DND-41 (cell line): ENCODE measurements around the gene FHAD1.
"Not testable (repeated sequence)": the region's sequence is repeated elsewhere in the genome, so short reads cannot be mapped to it uniquely, and the experiment has no call there.

Experiments used
- ATAC-seq: fragments of 200-7000 bp; cut with Tn5 transposase; 3 replicates; pipeline ENCODE4 v1.9.1; 2021; ENCODE audit warnings: low read depth; ENCODE audit not compliant: insufficient read depth
- DNase-seq: peaks from one replicate; pipeline ENCODE4 v3.0.0-alpha.2; 2020
- H2AFZ ChIP-seq: 2 replicates; pipeline ENCODE4 v1.6.0; 2012; ENCODE audit warnings: low read depth, low read length
- H3K27ac ChIP-seq: 2 replicates; pipeline ENCODE4 v1.5.1; 2012; ENCODE audit warnings: low read length, inconsistent platforms
- H3K27me3 ChIP-seq: fragments of 200-600 bp; sonication (generic); 2 replicates; pipeline ENCODE4 v1.6.0; 2012; ENCODE audit warnings: low read length, mild to moderate bottlenecking, inconsistent platforms; ENCODE audit not compliant: insufficient read depth, poor library complexity
- H3K36me3 ChIP-seq: 2 replicates; pipeline ENCODE4 v1.5.1; 2012; ENCODE audit warnings: low read length, inconsistent platforms; ENCODE audit not compliant: insufficient read depth
- H3K4me1 ChIP-seq: 2 replicates; pipeline ENCODE4 v1.5.1; 2012; ENCODE audit warnings: mild to moderate bottlenecking, low read length; ENCODE audit not compliant: insufficient read depth
- H3K4me2 ChIP-seq: 2 replicates; pipeline ENCODE4 v1.6.0; 2012; ENCODE audit warnings: mild to moderate bottlenecking, moderate library complexity, low read length, inconsistent platforms; ENCODE audit not compliant: insufficient read depth
- H3K4me3 ChIP-seq, 2 experiments: fragments of 200-600 bp in 1 of 2; shearing (Covaris generic) in 1 of 2; 2 replicates each; pipeline ENCODE4 v1.5.1; 2012 to 2016; ENCODE audit warnings: inconsistent platforms in 2 of 2, low read length in 2 of 2, mild to moderate bottlenecking in 2 of 2, low read depth in 1 of 2, moderate library complexity in 1 of 2
- H3K79me2 ChIP-seq: 2 replicates; pipeline ENCODE4 v1.6.0; 2012; ENCODE audit warnings: low read length, inconsistent platforms; ENCODE audit not compliant: insufficient read depth
- H3K9ac ChIP-seq: 2 replicates; pipeline ENCODE4 v1.6.0; 2012; ENCODE audit warnings: low read depth, mild to moderate bottlenecking, inconsistent platforms, low read length, moderate library complexity
- H3K9me3 ChIP-seq: 2 replicates; pipeline ENCODE4 v1.5.1; 2012; ENCODE audit warnings: low read length, moderate library complexity, mild to moderate bottlenecking, inconsistent platforms; ENCODE audit not compliant: insufficient read depth, severe bottlenecking
- H4K20me1 ChIP-seq: 2 replicates; pipeline ENCODE4 v1.6.0; 2012; ENCODE audit warnings: low read length; ENCODE audit not compliant: insufficient read depth
- EZH2 ChIP-seq: IDR thresholded peaks from 3 replicates; pipeline ENCODE4 v1.6.1; 2012; ENCODE audit warnings: borderline replicate concordance, low read depth, mild to moderate bottlenecking, moderate library complexity, low read length, inconsistent platforms; ENCODE audit not compliant: severe bottlenecking
- TF ChIP-seq, protein P1 (sequence below): IDR thresholded peaks from 2 replicates; pipeline ENCODE4 v1.5.1; 2012; ENCODE audit warnings: borderline replicate concordance, low read length, moderate library complexity, mild to moderate bottlenecking; ENCODE audit not compliant: poor library complexity, severe bottlenecking; ENCODE audit errors: extremely low read depth

FHAD1 gene

DNA sequence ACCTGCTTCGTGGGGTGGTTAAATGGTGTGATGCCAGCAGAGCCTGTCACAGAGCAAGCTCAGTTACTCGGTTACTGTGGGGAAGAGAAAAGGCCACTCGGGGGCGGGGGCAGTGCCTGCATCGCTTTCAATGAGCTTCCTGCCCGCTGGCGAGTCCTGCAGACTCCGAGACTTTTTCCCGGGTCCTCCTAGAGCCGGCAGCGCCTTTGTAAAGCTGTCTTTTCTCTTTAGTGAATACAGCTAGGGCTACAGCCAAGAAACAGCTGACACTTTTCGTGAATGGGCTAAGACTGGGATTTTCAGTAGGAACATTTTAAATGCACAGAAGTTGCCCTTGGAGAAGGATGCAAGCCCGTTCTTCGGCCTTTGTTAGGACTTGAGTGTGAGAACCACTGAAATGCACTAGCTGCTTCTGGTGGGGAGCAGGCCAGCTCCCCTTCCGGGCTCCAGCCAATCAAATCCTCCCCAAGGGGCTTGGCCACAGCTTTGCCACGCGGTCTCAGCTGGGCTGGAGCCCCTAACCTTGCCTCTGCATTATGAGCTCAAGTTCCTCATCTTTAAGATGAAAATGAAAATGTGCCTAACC, 139.2 kb downstream of the FHAD1 start:
- Histone ChIP-seq H3K9me3 (no peaks in the 10 kb centered on the region), H3K27me3 (peaks cover 3% of the 10 kb centered on the region), H2AFZ (no peak overlapping the region), H4K20me1 (0 out of 2 replicates have a peak, but pooled peaks cover 3% of the 10 kb centered on the region), H3K79me2 (no peaks in the 10 kb centered on the region), H3K4me1 (no peaks in the 10 kb centered on the region), H3K36me3 (no peaks in the 10 kb centered on the region), H3K4me3 (no peak overlapping the region), H3K9ac (no peak overlapping the region), H3K4me2 (no peak overlapping the region), H3K27ac (no peak overlapping the region)
- ATAC-seq (no peak), DNase-seq (no peak)
- TF ChIP-seq, protein P1, sequence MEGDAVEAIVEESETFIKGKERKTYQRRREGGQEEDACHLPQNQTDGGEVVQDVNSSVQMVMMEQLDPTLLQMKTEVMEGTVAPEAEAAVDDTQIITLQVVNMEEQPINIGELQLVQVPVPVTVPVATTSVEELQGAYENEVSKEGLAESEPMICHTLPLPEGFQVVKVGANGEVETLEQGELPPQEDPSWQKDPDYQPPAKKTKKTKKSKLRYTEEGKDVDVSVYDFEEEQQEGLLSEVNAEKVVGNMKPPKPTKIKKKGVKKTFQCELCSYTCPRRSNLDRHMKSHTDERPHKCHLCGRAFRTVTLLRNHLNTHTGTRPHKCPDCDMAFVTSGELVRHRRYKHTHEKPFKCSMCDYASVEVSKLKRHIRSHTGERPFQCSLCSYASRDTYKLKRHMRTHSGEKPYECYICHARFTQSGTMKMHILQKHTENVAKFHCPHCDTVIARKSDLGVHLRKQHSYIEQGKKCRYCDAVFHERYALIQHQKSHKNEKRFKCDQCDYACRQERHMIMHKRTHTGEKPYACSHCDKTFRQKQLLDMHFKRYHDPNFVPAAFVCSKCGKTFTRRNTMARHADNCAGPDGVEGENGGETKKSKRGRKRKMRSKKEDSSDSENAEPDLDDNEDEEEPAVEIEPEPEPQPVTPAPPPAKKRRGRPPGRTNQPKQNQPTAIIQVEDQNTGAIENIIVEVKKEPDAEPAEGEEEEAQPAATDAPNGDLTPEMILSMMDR, result no peak
- no peak for TF ChIP-seq EZH2

DNA sequence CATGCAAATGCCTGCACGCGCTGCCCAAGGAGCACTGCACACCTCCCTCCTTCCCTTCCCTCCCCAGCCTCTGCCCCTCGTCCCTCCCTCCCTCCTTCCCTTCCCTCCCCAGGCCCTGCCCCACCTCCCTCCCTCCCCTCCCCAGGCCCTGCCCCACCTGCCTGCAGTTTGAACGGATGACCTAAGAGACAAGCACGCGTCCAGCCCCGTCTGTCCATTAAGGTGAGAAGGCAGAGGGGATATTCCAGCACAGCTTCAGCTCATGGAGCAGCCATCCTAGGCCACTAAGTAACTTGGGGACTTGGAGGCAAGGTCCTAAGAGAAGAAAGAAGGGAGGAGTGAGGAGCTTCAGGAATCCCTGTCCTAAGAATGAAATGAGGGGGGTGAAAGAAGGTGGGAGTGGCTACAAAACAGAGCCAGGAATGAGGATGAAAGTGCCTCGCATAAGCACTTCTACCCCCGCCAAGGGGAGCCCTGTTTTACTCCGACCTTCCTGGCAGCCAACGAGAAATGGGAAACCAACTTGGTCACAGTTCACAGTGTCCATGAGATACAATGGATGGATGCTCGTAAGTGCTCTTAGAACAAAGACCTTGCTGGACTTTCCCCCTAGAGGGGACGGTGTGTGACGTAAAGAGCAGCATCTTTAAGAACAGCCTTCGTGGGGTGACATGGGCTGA, 141.3 kb downstream of the FHAD1 start:
- DNase-seq (no peak), ATAC-seq (no peak)
- H3K27ac ChIP-seq, result no peak overlapping the region
- peaks cover 3% of the 10 kb centered on the region for H3K27me3 ChIP-seq
- no peak overlapping the region for H3K9ac ChIP-seq
- H3K4me1 ChIP-seq, result no peaks in the 10 kb centered on the region
- no peak overlapping the region for H2AFZ ChIP-seq
- TF ChIP-seq, protein P1, result no peak
- no peak for TF ChIP-seq EZH2
- no peaks in the 10 kb centered on the region for H3K36me3 ChIP-seq
- no peaks in the 10 kb centered on the region for H3K79me2 ChIP-seq
- H3K4me2 ChIP-seq, result no peak overlapping the region
- 0 out of 2 replicates have a peak, but pooled peaks cover 3% of the 10 kb centered on the region for H4K20me1 ChIP-seq
- no peak overlapping the region for H3K4me3 ChIP-seq
- H3K9me3 ChIP-seq, result no peaks in the 10 kb centered on the region

GRCh38 chr1:15389828-15390227, 142.8 kb downstream of the FHAD1 start:
- H2AFZ ChIP-seq, H3K27ac ChIP-seq, H3K27me3 ChIP-seq, H3K4me3 ChIP-seq, H3K9ac ChIP-seq, H3K4me2 ChIP-seq, H3K36me3 ChIP-seq, ATAC-seq, DNase-seq, H4K20me1 ChIP-seq, H3K79me2 ChIP-seq, H3K4me1 ChIP-seq, H3K9me3 ChIP-seq: not testable (repeated sequence)

- no peak overlapping the region for H3K27ac ChIP-seq
- H4K20me1 ChIP-seq, result 0 out of 2 replicates have a peak, but pooled peaks cover 3% of the 10 kb centered on the region
- no peaks in the 10 kb centered on the region for H3K9me3 ChIP-seq
- no peaks in the 10 kb centered on the region for H3K4me1 ChIP-seq
- no peak overlapping the region for H3K4me2 ChIP-seq
- DNase-seq, result no peak
- no peak overlapping the region for H3K9ac ChIP-seq
- no peak for ATAC-seq
- H3K79me2 ChIP-seq, result no peaks in the 10 kb centered on the region
- H3K27me3 ChIP-seq, result peaks cover 3% of the 10 kb centered on the region
- no peak overlapping the region for H2AFZ ChIP-seq
- H3K4me3 ChIP-seq, result no peak overlapping the region
- no peaks in the 10 kb centered on the region for H3K36me3 ChIP-seq
- TF ChIP-seq EZH2, result no peak
- TF ChIP-seq, protein P1, result peak; percentile 12
Observed at GRCh38 chr1:15390667-15391066, 143.6 kb downstream of the FHAD1 start.
